Activated CD4-positive, CD25-positive, alpha-beta regulatory T cell treated with anti-CD3 and anti-CD28 coated beads, Interleukin-2, amount 50 U/mL, for 16 hours (primary cell): ENCODE measurements around the gene TRIL.

Experiments
- DNase-seq: peaks from one replicate; pipeline ENCODE4 v3.0.0-alpha.2; 2020; ENCODE audit warnings: low read depth, low spot score

The TRIL gene

GRCh38 chr7:28958235-28958979 is at the start of gene TRIL:
Gene TRIL (minus strand): TSS chr7:28958330. CDS start chr7:28958046, 284 bp downstream.
- no peak for DNase-seq

- no peak for DNase-seq
Measured at GRCh38 chr7:29007127-29007526, 49.0 kb upstream of the TRIL start.

GRCh38 chr7:29005829-29006228 is 47.7 kb upstream of the TRIL start:
- no peak for DNase-seq

- DNase-seq, result no peak
Measured at GRCh38 chr7:29005406-29005805, 47.3 kb upstream of the TRIL start.

GRCh38 chr7:29003703-29004102 is 45.6 kb upstream of the TRIL start:
- no peak for DNase-seq

GRCh38 chr7:29000717-29001076 is 42.6 kb upstream of the TRIL start:
- no peak for DNase-seq

GRCh38 chr7:28999895-29000716 is 42.0 kb upstream of the TRIL start:
- DNase-seq, result no peak

GRCh38 chr7:28999427-28999826 is 41.3 kb upstream of the TRIL start:
- DNase-seq, result no peak

GRCh38 chr7:28998105-28998504 is 40.0 kb upstream of the TRIL start:
- no peak for DNase-seq

- no peak for DNase-seq
Measured at GRCh38 chr7:28996836-28997235, 38.7 kb upstream of the TRIL start.

GRCh38 chr7:28993371-28993770 is 35.2 kb upstream of the TRIL start:
- DNase-seq, result no peak

- no peak for DNase-seq
Measured at GRCh38 chr7:28992798-28993197, 34.7 kb upstream of the TRIL start.

- no peak for DNase-seq
Measured at GRCh38 chr7:28990200-28990960, 32.2 kb upstream of the TRIL start.

GRCh38 chr7:28989211-28989980 is 31.3 kb upstream of the TRIL start:
- DNase-seq, result no peak

- no peak for DNase-seq
Measured at GRCh38 chr7:28988810-28989209, 30.7 kb upstream of the TRIL start.

GRCh38 chr7:28988091-28988490 is 30.0 kb upstream of the TRIL start:
- DNase-seq, result no peak

GRCh38 chr7:28986765-28987110 is 28.6 kb upstream of the TRIL start:
- DNase-seq, result no peak

- DNase-seq, result no peak
Measured at GRCh38 chr7:28986028-28986764, 28.1 kb upstream of the TRIL start.

- DNase-seq, result no peak
Measured at GRCh38 chr7:28984631-28985030, 26.5 kb upstream of the TRIL start.

- no peak for DNase-seq
Measured at GRCh38 chr7:28984217-28984616, 26.1 kb upstream of the TRIL start.
